Left colon (tissue), 2 donors: Measurements from ENCODE around the gene TLE4. TPM values are rescaled to one million over a fixed set of nuclear protein-coding genes. Genes with fewer than 3 reads are reported as not detected.
"Not testable (repeated sequence)": the region's sequence is repeated elsewhere in the genome, so short reads cannot be mapped to it uniquely, and the experiment has no call there.

Source experiments
- ATAC-seq: fragments of 200-7000 bp; cut with Tn5 transposase; one replicate; pipeline ENCODE4 v1.9.1; 2020; ENCODE audit warnings: mild to moderate bottlenecking, moderate library complexity
- DNase-seq, 2 donors: peaks; one replicate each; pipeline ENCODE4 v3.0.0-alpha.2; 2020
- intact Hi-C, 2 donors: fragments of 100-400 bp; cut with DNase I in 1 of 2; cut with micrococcal nuclease in 1 of 2; formaldehyde crosslinking; loops; one replicate each; pipeline versions ENCODE4 v1.11.2 to v1.14.0; 2022; cut with DNase I, micrococcal nuclease
- total RNA-seq, 2 donors: library from RNA; stranded (reverse); fragmentation: NEBNext Ultra II Directional; extraction: Animal tissue kit (Norgen Biotek cat#: 25700); gene quantifications; one replicate each; pipeline ENCODE4 v1.2.1, GENCODE V29; 2021
- donor health status: DM: no; HTN: no; CAD: no.
- donor health status: DM: yes; HTN: yes; CAD: no.

The TLE4 gene
- total RNA-seq, 2 donors from 2014 or later = 22.2 to 29.8 TPM

DNA sequence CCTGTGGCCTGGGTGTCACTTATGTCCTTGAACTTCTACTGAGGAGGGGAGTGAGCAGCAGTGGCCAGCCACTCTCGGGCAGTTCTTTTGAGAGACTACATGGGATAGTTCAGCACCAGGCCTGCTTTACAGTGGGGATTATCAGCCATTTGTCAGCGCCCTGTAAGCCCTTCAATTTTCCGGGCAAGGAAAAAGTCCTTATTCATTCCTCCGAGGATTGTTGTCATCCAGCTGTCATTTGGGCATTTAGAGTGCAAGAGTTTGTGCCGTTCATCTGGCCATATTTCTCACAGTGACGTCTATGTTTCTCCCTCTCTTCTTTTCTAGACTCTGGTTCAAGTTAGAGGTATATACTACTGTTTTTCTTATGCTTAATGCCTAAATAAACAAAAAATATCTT lies 172.8 kb downstream of the TLE4 start:
- DNase-seq = no peak
- intact Hi-C loops = no loop called here
- ATAC-seq = no peak

DNA sequence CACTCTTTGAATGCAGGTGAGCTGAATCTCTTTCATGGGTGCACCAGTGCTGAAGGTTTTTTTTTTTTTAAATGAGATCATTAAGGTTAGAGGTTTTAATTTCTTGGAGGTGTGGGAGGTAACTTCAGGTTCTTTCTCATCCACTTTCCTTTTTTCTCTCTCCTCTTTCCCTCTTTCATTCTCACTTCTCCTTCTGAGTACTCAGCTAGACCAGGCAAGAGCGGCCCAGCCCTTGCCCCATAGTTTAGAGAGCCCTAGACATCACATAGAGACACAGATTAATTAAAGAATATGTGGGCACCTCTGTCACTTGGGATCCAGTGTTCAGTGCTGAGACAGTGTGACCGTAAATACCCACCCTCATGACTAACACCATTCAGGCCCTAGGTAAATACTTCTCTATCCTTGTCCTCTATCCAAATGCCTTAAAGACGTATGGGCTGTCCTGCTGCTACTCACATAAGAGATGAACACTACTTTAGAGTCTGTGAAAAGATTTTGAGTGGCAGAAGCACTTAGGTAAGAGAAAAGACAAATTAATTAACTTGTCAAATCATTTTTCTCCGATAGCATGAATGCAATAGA lies 174.1 kb downstream of the TLE4 start:
- DNase-seq (no peak), ATAC-seq (no peak)
- intact Hi-C loops = no loop called here

DNA sequence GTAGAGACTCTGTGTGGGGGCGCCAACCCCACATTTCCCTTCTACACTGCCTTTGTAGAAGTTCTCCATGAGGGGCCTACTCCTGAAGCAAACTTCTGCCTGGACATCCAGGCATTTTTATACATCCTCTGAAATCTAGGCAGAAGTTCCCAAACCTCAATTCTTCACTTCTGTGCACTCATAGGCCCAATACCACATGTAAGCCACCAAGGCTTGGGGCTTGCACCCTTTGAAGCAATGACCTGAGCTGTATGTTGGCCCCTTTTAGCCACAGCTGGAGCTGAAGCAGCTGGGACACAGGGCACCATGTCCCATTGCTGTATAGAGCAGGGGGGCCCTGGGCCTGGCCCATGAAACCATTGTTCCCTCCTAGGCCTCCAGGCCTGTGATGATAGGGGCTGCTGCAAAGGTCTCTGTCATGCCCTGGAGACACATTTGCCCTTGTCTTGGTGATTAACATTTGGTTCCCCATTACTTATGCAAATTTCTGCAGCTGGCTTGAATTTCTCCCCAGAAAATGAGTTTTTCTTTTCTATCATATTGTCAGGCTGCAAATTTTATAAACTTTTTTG lies 180.2 kb downstream of the TLE4 start:
- DNase-seq, intact Hi-C loops, ATAC-seq: not testable (repeated sequence)

DNA sequence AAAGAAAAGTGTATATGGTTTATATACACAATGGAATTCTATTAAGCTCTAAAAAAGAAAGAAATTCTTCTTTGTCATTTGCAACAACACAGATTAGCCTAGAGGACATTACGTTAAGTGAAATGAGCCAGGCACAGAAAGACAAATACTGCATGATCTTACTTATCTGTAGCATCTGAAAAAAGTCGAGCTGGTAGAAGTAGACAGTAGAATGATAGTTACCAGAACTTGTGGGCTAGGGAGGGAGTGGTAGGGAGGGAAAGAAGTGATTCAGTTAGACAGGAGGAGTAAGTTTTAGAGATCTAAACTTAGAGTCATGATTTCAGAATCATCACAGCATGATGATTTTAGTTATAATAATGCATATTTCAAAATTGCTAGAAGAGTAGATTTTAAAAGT lies 184.6 kb downstream of the TLE4 start:
- intact Hi-C loops = no loop called here
- DNase-seq (no peak), ATAC-seq (no peak)

DNA sequence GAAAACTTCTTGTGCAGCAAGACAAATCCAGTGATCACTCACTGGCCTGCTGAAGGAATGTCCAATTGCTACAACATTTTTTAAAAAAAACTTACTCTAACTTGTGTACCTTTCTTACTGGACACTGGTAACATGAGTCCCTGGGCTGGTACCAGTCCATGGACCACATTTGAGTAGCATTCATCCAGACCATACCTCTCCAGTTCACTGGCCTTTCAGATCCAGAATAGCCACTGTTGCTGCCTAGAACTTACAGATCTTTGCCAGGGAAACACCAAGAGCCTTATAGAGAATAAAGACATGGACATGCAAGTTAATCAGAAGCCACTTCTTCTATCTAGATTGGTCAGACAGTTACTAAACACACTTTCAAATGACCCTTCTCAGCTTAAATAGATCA lies 185.3 kb downstream of the TLE4 start:
- ATAC-seq (no peak), DNase-seq (no peak)
- intact Hi-C loops = no loop called here

DNA sequence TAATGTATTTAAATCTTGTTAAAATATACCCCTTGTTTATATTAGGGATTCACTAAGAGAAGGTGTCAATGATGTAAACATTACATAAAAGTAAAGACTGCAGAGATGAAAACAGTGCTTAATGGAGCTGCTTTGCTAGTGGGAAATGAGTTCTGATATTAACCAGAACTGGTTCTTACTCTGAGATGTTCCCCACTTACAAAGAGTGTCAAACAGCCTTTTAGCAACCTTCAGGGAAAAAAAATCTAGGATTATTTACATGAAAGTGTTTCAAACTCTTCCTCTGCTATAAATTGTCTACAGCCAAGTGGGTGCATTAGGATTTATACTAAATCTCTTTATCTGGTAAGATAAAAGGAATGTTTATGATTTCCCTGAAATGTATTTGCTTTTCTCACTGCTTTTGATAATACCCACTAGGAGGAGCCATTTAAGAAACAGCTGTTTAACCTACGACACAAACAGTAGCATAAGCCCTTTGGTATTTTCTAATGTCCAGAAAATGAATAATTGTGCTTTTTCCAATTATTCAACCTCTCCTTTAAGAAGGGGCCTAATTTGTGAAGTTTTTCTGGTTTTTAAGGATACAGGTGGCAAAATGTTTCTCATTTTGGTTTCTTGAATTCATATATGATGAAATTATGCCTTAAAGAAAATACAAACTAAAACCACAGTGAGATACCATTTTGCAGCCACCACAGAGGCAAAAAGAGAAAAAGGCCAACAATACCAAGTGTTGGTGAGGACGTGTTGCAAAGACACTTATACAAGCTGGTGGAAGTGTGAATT lies 186.3 kb downstream of the TLE4 start:
- no peak for DNase-seq
- intact Hi-C loops = no loop called here

DNA sequence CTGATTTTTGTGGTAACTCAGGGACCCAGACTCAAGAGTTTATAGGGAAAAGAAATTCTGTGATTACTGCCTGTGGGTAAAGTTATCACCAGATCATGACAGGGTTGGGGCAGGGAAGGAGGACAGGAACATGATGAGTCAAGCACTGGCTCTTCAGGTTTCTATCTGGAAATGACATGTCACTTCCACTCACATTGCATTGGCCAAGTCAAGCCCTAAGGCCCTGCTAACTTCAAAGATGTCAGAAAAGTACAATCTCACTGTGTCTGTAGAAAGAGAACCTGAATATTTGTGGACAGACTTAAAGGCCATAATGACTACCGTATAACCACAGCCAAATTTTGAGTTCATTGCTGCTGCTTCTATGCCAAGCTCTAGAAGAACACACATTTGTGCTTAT lies 187.7 kb downstream of the TLE4 start:
- no peak for ATAC-seq
- no peak for DNase-seq
- intact Hi-C loops = no loop called here

More for the DNA sequence above, 186.3 kb downstream of the TLE4 start:
- ATAC-seq = no peak

DNA sequence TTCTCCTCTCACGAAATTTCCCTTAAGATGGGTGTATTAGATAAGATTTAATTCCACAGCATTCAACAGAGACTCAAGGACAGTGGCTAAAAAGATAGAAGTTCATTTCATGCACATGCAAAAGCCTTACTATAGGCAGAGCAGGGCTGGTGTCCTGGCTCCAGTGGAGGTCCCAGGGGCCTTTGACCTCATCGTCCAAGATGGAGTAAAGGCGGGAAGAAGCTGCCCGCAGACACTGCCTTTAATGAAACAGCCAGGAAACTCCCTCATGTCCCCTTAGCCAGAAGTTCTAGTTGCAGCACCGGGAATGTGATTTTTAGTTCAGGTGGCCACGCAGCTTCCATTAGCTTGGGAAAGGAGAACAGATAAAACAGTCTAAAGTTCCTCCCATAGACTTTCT lies 190.3 kb downstream of the TLE4 start:
- intact Hi-C loops = no loop called here
- no peak for ATAC-seq

DNA sequence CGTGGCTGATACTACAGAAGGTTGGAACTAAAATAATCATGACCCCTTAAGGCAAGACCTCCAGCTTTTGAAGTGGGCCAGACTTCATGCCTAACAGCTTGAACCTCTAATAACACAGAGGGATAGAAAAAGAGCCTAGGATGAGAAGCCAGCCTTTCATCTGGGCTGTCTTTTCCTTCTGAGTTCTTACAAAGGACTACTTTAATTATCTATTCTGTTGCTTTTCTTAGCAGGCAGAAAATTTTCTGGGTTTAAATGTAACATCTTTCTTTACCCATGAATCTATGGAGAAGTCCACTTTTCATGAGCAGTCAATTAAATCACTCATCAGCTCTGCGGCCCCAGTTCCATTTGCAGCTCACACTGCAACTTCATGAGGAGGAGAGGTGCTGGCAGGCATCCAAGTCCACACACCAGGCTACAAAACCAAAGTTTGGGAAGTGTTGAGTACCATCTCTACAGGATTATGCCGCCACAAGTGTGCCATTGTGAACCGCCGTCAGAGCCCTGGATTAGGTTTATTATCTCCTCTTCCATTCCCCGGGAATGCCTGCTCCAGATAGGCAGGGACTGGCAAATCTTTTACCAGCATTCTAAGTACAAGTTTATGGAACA lies 192.0 kb downstream of the TLE4 start:
- intact Hi-C loops = no loop called here
- DNase-seq (peak in 1 of 2 donors; percentile 21), ATAC-seq (no peak)

More for the DNA sequence above, 190.3 kb downstream of the TLE4 start:
- DNase-seq = no peak

DNA sequence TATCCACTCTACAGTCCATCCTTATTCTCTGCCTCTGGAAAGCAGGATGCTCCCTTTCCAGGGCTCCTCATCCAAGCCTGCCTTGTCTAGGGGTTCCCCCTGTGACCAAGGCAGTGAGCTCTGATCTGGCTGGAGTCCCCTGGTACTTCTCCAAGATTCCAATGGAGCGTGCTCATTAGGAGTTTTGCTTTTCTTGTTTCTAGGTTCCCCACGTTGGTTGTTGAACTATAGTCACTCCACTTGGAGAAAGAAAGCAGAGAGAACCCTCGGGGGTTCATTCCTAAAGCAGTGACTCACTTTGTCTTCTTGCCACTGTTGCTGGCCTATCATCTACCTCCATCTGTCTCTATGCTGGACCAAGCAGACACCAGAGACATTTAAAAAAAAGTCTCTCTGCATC lies 192.6 kb downstream of the TLE4 start:
- DNase-seq (peak; percentile 12 to 37), ATAC-seq (no peak)
- intact Hi-C loops = no loop called here

DNA sequence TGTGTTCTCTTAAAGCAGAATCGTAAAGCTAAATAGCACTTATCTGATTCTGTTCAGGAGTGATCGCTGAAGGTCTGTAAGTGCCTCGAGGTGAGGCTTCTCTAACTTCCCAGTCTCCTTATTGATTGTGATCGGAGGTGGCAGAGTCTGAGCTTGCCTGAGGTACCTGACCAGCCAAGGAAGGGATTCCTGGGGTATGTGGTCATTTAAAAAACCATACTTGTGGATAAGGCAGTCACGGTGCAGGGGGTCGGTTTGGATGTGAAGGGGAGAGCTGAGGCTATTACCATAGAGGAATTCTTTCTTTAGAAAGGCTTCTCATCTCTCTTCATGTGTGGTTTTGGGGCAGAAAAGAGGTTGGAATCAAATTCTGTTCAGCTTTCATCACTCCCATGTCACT lies 193.7 kb downstream of the TLE4 start:
- DNase-seq (no peak), ATAC-seq (no peak)
- intact Hi-C loops = no loop called here

DNA sequence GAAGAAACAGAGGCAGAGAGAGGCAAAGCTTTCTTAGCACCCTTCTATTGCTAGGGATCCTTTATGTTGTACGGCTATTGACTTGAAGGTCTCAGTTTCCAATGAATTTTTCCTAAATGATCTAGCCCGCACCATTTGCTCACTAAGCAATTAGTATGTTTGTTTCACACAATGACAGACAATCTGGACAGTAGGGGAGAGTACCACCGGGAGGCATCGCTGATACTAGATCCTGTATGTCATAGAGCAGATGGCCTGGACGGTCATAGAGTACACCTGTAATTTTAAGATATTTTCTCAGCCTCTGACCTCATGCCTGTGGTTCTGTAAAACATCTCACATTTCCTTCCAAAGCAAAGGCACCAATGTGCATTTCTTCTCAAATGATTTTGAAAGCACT lies 194.3 kb downstream of the TLE4 start:
- intact Hi-C loops = no loop called here
- DNase-seq (no peak), ATAC-seq (no peak)

DNA sequence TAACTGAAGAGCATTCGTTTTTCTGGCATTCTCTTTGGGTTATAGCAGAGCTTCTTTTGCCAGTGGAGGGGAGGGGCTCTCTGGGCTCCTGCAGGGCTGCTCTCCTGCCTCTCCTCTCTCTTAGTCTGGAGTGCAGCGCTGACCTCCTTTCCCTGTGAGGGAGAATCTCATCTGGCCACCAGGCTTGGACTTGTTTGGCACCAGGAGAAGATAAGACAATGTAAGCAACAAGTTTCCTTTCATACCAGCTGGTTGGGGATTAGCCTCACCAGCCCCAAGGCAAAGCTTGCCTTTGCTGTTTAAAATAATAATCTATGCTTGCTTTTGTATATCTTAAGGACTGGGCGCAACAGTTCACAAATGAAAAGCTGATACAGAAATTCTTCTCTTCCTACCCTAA lies 196.4 kb downstream of the TLE4 start:
- DNase-seq (no peak), ATAC-seq (no peak)
- intact Hi-C loops = no loop called here

DNA sequence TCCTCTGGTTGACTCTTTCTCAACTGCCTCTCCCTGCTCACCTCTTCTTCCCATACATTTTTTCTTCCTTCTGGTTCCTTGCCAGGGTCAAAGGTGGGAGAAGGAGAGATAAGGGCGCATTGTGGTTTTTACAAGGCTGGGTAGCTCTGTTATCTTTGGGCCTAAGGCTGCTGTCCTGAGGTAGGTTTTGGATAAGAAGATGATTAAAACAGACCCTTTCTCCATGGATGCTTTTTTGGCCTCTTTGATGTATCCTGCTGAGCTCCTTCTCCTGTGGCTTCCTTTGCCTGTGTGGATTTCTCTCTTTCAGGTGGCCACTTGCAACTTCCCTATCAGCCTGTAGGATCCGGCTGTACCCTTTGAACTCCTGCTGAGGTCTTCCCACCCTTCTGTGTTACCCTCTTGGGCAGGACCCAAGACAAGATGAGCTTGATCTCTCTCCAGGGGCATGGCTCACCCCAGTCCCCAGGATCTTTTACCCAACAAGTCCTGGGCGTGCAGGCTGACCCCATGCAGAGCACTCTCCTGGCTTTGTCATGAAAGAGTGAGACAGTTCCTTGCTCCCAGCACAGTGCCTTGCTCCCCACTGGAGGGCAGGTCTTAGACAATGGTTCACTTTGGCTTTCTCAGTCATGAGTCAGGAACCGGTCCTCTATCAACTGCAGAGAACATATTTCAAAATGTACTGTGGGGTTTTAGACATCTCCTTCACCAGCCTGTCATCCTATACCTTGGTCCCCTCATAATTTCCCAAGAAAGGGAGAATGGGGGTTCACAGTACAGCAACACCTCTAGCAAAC lies 197.9 kb downstream of the TLE4 start:
- intact Hi-C loops = no loop called here
- DNase-seq (no peak), ATAC-seq (no peak)

DNA sequence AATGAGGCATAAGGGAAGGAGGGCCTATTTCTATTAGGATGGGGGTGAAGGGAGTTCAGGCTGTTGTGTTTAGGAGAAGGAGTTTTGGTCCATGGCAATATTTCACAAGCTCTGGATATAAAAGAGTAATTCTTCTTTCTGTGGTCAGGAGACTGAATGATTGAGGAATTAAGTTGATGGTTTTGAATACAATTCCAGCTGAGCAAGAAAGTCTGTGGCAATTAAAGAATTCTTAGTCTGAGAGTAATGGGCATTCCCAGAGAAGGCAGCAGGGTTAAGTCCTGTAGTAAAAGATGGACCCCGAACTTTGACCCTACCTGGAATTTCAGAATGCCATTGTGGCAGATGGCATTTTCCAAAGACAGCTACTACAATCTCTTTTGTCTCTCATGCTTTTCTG lies 202.6 kb downstream of the TLE4 start:
- no peak for ATAC-seq
- no peak for DNase-seq
- intact Hi-C loops = no loop called here
